Measurements from ENCODE around the gene GGCT. TPM values are rescaled to one million over a fixed set of nuclear protein-coding genes. Genes with fewer than 3 reads are reported as not detected.

Gene GGCT
- total RNA-seq = 10 to 100 TPM in 1 of 3 donors, 1 to 10 TPM in 2; 8.7 to 10.8 (median 9.2) TPM
- total RNA-seq (2013) = 20.6 TPM

DNA sequence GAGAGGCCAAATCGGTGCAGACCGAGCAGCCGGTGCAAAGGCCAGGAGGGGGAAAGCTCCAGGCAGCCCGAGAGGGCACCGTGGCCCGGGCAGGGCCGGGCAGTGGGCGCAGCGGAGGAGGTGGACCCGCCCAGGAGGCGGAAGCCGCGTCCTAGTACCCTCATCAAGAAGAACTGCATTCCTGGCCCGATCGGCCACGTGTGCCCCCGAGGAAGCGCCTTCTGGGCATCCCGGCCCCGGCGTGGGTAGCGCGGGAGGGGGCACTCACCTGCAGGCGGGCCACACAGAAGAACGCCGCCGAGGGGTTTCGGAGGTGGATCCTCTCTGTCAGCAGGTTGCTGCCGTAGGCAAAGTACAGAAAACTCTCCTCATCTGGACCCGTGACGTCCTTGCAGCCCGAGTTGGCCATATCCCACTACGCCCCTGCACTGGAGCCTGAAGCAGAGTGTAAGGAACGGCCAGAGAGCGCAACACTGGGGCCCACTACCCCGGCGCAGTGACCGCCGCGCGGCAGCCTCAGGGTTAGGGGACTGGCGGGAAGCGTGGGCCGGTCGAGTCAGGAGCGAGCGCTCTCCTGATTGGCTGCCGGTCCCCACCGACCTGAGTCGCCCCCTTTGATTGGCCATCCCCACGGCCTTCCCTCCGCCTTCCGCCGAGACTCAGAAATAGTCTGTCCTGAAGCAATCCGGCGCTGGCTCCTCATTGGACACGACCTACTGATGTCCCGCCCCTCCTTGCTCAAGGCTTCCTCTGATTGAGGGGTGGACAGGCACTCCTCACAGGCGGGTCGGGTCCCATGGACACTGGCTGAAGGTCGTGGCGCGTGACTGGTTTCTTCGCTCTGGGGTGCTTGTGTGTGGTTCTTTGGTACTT is at the start of gene GGCT:
Gene GGCT (minus strand): TSS at position 529 of the 873 bp plus-strand sequence. CDS start 120 bp downstream, at position 409.
- Histone ChIP-seq H3K27ac (ENCODE audit: low read length) (peak within 1 kb of the TSS; percentile 51), H3K4me1 (ENCODE audit: control insufficient read depth, insufficient read depth, low read length) (peaks cover 15% of the 10 kb centered on the region), H3K9me3 (ENCODE audit: control insufficient read depth, insufficient read depth, low read length) (no peaks in the 10 kb centered on the region), H3K27me3 (ENCODE audit: control insufficient read depth, insufficient read depth, low read length) (no peaks in the 10 kb centered on the region), H3K36me3 (ENCODE audit: control insufficient read depth, insufficient read depth, low read length) (peaks cover 2% of the 10 kb centered on the region), H3K4me3 (ENCODE audit: low read length) (peak within 1 kb of the TSS; percentile 85)
- DNase-seq (peak; percentile 97 to 98), ATAC-seq (peak; percentile 96 to 100 (median 98))
- Mint-ChIP-seq H3K4me3 (peak within 1 kb of the TSS; percentile 89), H3K36me3 (no peaks in the 10 kb centered on the region), H3K27ac (peak within 1 kb of the TSS; percentile 77 to 91), H3K9me3 (no peaks in the 10 kb centered on the region), H3K4me1 (peaks cover 31 to 35% of the 10 kb centered on the region in 2 donors), H3K27me3 (ENCODE audit: low read depth in 2 of 2) (no peaks in the 10 kb centered on the region)
- intact Hi-C loops (cut with micrococcal nuclease) = loop anchor here (1.0 to 10.0 kb wide), 3 partner anchors 25 to 480 kb away; partner anchors contain the start of genes FKBP14 and PLEKHA8
- whole genome bisulfite sequencing (ENCODE audit: insufficient coverage) = under 1% methylated on average over 64 of the region's 64 CpGs
- no peak for TF ChIP-seq CTCF (IDR thresholded peaks at IDR 0.05)

- peaks cover 7% of the 10 kb centered on the region for H3K36me3 Mint-ChIP-seq
- Histone ChIP-seq H3K27me3 (ENCODE audit: control insufficient read depth, insufficient read depth, low read length) (no peaks in the 10 kb centered on the region), H3K4me3 (ENCODE audit: low read length) (no peak overlapping the region), H3K4me1 (ENCODE audit: control insufficient read depth, insufficient read depth, low read length) (no peaks in the 10 kb centered on the region), H3K9me3 (ENCODE audit: control insufficient read depth, insufficient read depth, low read length) (no peaks in the 10 kb centered on the region), H3K36me3 (ENCODE audit: control insufficient read depth, insufficient read depth, low read length) (no peaks in the 10 kb centered on the region), H3K27ac (ENCODE audit: low read length) (no peak overlapping the region)
- no peaks in the 10 kb centered on the region for H3K27me3 Mint-ChIP-seq (ENCODE audit: low read depth in 2 of 2)
- H3K27ac Mint-ChIP-seq = no peak overlapping the region
- DNase-seq = no peak
- no peaks in the 10 kb centered on the region for H3K4me1 Mint-ChIP-seq
- no peak for ATAC-seq
- WGBS (ENCODE audit: insufficient coverage) = 93% methylated on average over 3 of the region's 3 CpGs
- no peak for TF ChIP-seq CTCF (IDR thresholded peaks at IDR 0.05)
- intact Hi-C loops (cut with micrococcal nuclease) = no loop called here
- no peaks in the 10 kb centered on the region for H3K9me3 Mint-ChIP-seq
- no peak overlapping the region for H3K4me3 Mint-ChIP-seq
These were observed 48.9 kb upstream of the GGCT start for GRCh38 chr7:30553546-30553945.

- H3K9me3 ChIP-seq (ENCODE audit: control insufficient read depth, insufficient read depth, low read length) = no peaks in the 10 kb centered on the region
- no peaks in the 10 kb centered on the region for H3K4me1 Mint-ChIP-seq
- ATAC-seq (no peak), DNase-seq (no peak)
- intact Hi-C loops (cut with micrococcal nuclease) = no loop called here
- no peaks in the 10 kb centered on the region for H3K27me3 ChIP-seq (ENCODE audit: control insufficient read depth, insufficient read depth, low read length)
- no peak overlapping the region for H3K27ac ChIP-seq (ENCODE audit: low read length)
- H3K9me3 Mint-ChIP-seq = no peaks in the 10 kb centered on the region
- no peaks in the 10 kb centered on the region for H3K36me3 ChIP-seq (ENCODE audit: control insufficient read depth, insufficient read depth, low read length)
- H3K4me3 Mint-ChIP-seq = no peak overlapping the region
- no peak for TF ChIP-seq CTCF (IDR thresholded peaks at IDR 0.05)
- H3K36me3 Mint-ChIP-seq = peaks cover 7% of the 10 kb centered on the region
- no peak overlapping the region for H3K27ac Mint-ChIP-seq
- no peak overlapping the region for H3K4me3 ChIP-seq (ENCODE audit: low read length)
- no peaks in the 10 kb centered on the region for H3K27me3 Mint-ChIP-seq (ENCODE audit: low read depth in 2 of 2)
- H3K4me1 ChIP-seq (ENCODE audit: control insufficient read depth, insufficient read depth, low read length) = no peaks in the 10 kb centered on the region
These were observed 48.5 kb upstream of the GGCT start for GRCh38 chr7:30553141-30553540.

Data from natural killer cell (primary cell).